Measurements from ENCODE around the gene IFITM2. TPM values are rescaled to one million over a fixed set of nuclear protein-coding genes. Genes with fewer than 3 reads are reported as not detected.

IFITM2 gene
- total RNA-seq, 1 experiment from 2014 or later = 421 TPM

GRCh38 chr11:284105-285020, 23.3 kb upstream of the IFITM2 start:
- H3K27ac Mint-ChIP-seq = 0 out of 7 replicates have a peak overlapping the region, but pooled peaks of 1 of the 3 experiments have one; percentile 37

More at GRCh38 chr11:284105-285020, 23.3 kb upstream of the IFITM2 start:
- Histone ChIP-seq H3K9ac (ENCODE audit: extremely low read depth, insufficient read length, low read length) (no peak overlapping the region), H3T11ph (ENCODE audit: low read length) (no peak overlapping the region), H2AFZ (ENCODE audit: low read length) (no peak overlapping the region), H3K4me2 (ENCODE audit: insufficient read depth, insufficient read length, low read length) (no peak overlapping the region), H3K9me3 (ENCODE audit: control insufficient read depth, low read depth, low read length) (no peaks in the 10 kb centered on the region), H3K56ac (ENCODE audit: insufficient read length, low read depth, low read length) (no peak overlapping the region), H2BK12ac (ENCODE audit: insufficient read length, low read depth, low read length) (no peak overlapping the region), H3K18ac (ENCODE audit: insufficient read length, low read depth, low read length) (no peak overlapping the region), H2BK15ac (ENCODE audit: low read depth, low read length) (no peak overlapping the region), H3K14ac (ENCODE audit: insufficient read depth, low read length) (no peak overlapping the region), H2AK5ac (ENCODE audit: insufficient read length, low read length) (no peak overlapping the region), H3K27me3 (ENCODE audit: insufficient read depth, low read length) (peaks cover 7% of the 10 kb centered on the region; the same call in 1 of the 2 replicates), H4K91ac (ENCODE audit: insufficient read length, low read depth, low read length) (no peak overlapping the region), H3K4me1 (ENCODE audit: insufficient read depth, low read length) (no peaks in the 10 kb centered on the region), H3K27ac (ENCODE audit: insufficient read length, low read depth, low read length) (no peak overlapping the region), H3K79me2 (ENCODE audit: insufficient read depth, low read length) (no peaks in the 10 kb centered on the region), H3K79me1 (ENCODE audit: insufficient read depth, low read depth, low read length, poor library complexity, severe bottlenecking) (no peaks in the 10 kb centered on the region), H3K23ac (ENCODE audit: insufficient read length, low read depth, low read length) (no peak overlapping the region), H4K20me1 (ENCODE audit: control insufficient read depth, insufficient read depth, insufficient read length) (no peaks in the 10 kb centered on the region), H2BK20ac (ENCODE audit: low read depth, low read length, poor library complexity, severe bottlenecking) (no peak overlapping the region), H3K23me2 (ENCODE audit: insufficient read length, low read depth, low read length, poor library complexity, severe bottlenecking) (peaks cover 6% of the 10 kb centered on the region), H4K5ac (ENCODE audit: insufficient read length, low read depth, low read length) (no peak overlapping the region), H2BK120ac (ENCODE audit: low read depth, low read length, poor library complexity, severe bottlenecking) (no peak overlapping the region), H2BK5ac (ENCODE audit: insufficient read length, low read length) (no peak overlapping the region), H4K8ac (replicated peaks; ENCODE audit: insufficient read length, low read depth, low read length) (no peak overlapping the region), H3K4ac (ENCODE audit: low read depth, low read length) (no peak overlapping the region)
- Mint-ChIP-seq H3K27me3 (ENCODE audit: low read depth) (peaks cover 13% of the 10 kb centered on the region), H3K4me3 (no peak overlapping the region; a peak in 1 of 5 replicates), H3K36me3 (ENCODE audit: insufficient read depth in 1 of 3, low read depth in 3 of 3) (no peaks in the 10 kb centered on the region; a peak in 3 of 7 replicates), H3K9me3 (peaks cover 0 to 2% of the 10 kb centered on the region in 2 experiments; a peak in 1 of 5 replicates), H3K4me1 (peaks cover 26 to 32% of the 10 kb centered on the region in 2 experiments)
- TF ChIP-seq, protein P1, sequence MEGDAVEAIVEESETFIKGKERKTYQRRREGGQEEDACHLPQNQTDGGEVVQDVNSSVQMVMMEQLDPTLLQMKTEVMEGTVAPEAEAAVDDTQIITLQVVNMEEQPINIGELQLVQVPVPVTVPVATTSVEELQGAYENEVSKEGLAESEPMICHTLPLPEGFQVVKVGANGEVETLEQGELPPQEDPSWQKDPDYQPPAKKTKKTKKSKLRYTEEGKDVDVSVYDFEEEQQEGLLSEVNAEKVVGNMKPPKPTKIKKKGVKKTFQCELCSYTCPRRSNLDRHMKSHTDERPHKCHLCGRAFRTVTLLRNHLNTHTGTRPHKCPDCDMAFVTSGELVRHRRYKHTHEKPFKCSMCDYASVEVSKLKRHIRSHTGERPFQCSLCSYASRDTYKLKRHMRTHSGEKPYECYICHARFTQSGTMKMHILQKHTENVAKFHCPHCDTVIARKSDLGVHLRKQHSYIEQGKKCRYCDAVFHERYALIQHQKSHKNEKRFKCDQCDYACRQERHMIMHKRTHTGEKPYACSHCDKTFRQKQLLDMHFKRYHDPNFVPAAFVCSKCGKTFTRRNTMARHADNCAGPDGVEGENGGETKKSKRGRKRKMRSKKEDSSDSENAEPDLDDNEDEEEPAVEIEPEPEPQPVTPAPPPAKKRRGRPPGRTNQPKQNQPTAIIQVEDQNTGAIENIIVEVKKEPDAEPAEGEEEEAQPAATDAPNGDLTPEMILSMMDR (conservative IDR thresholded peaks at IDR 0.05) = no peak
- peak; percentile 34 for DNase-seq
- no CpG with 5 or more reads among the region's 24 CpGs for WGBS (ENCODE audit: extremely low coverage, insufficient read length, low lambda C conversion rate)
